ENCODE results near the gene TMED7. TPM values are rescaled to one million over a fixed set of nuclear protein-coding genes. Genes with fewer than 3 reads are reported as not detected.

The TMED7 gene
- total RNA-seq, 1 donor from 2014 or later = 69.6 TPM

GRCh38 chr5:115585265-115585664, 40.6 kb downstream of the TMED7 start:
- Mint-ChIP-seq H3K4me1 (ENCODE audit: low read depth) (no peaks in the 10 kb centered on the region), H3K36me3 (ENCODE audit: insufficient read depth) (no peaks in the 10 kb centered on the region), H3K4me3 (ENCODE audit: low read depth) (no peak overlapping the region), H3K27me3 (peaks cover 2% of the 10 kb centered on the region), H3K9me3 (ENCODE audit: low read depth) (no peaks in the 10 kb centered on the region), H3K27ac (no peak overlapping the region)
- no peak for DNase-seq (ENCODE audit: low spot score, unreplicated experiment)
- no peak for TF ChIP-seq CTCF (IDR thresholded peaks at IDR 0.05; ENCODE audit: unreplicated experiment)

GRCh38 chr5:115584501-115584900, 41.3 kb downstream of the TMED7 start:
- Mint-ChIP-seq H3K4me3 (ENCODE audit: low read depth) (no peak overlapping the region), H3K27me3 (peaks cover 2% of the 10 kb centered on the region), H3K4me1 (ENCODE audit: low read depth) (no peaks in the 10 kb centered on the region), H3K9me3 (ENCODE audit: low read depth) (no peaks in the 10 kb centered on the region), H3K27ac (no peak overlapping the region), H3K36me3 (ENCODE audit: insufficient read depth) (no peaks in the 10 kb centered on the region)
- DNase-seq (ENCODE audit: low spot score, unreplicated experiment) = no peak
- TF ChIP-seq CTCF (IDR thresholded peaks at IDR 0.05; ENCODE audit: unreplicated experiment) = no peak

- no peak for TF ChIP-seq CTCF (IDR thresholded peaks at IDR 0.05; ENCODE audit: unreplicated experiment)
- H3K36me3 Mint-ChIP-seq (ENCODE audit: insufficient read depth) = no peaks in the 10 kb centered on the region
- DNase-seq (ENCODE audit: low spot score, unreplicated experiment) = no peak
- H3K9me3 Mint-ChIP-seq (ENCODE audit: low read depth) = no peaks in the 10 kb centered on the region
- H3K27me3 Mint-ChIP-seq = peaks cover 2% of the 10 kb centered on the region
- no peaks in the 10 kb centered on the region for H3K4me1 Mint-ChIP-seq (ENCODE audit: low read depth)
- no peak overlapping the region for H3K4me3 Mint-ChIP-seq (ENCODE audit: low read depth)
- no peak overlapping the region for H3K27ac Mint-ChIP-seq
Observed at GRCh38 chr5:115583474-115583873, 42.4 kb downstream of the TMED7 start.

- Mint-ChIP-seq H3K36me3 (ENCODE audit: insufficient read depth) (no peaks in the 10 kb centered on the region), H3K4me1 (ENCODE audit: low read depth) (no peaks in the 10 kb centered on the region), H3K27me3 (peaks cover 7% of the 10 kb centered on the region), H3K4me3 (ENCODE audit: low read depth) (no peak overlapping the region), H3K27ac (no peak overlapping the region), H3K9me3 (ENCODE audit: low read depth) (no peaks in the 10 kb centered on the region)
- no peak for DNase-seq (ENCODE audit: low spot score, unreplicated experiment)
- no peak for TF ChIP-seq CTCF (IDR thresholded peaks at IDR 0.05; ENCODE audit: unreplicated experiment)
Observed at GRCh38 chr5:115580941-115581340, 44.9 kb downstream of the TMED7 start.

- no peaks in the 10 kb centered on the region for H3K36me3 Mint-ChIP-seq (ENCODE audit: insufficient read depth)
- H3K4me3 Mint-ChIP-seq (ENCODE audit: low read depth) = no peak overlapping the region
- DNase-seq (ENCODE audit: low spot score, unreplicated experiment) = no peak
- no peaks in the 10 kb centered on the region for H3K9me3 Mint-ChIP-seq (ENCODE audit: low read depth)
- no peak overlapping the region for H3K27ac Mint-ChIP-seq
- H3K27me3 Mint-ChIP-seq = peaks cover 7% of the 10 kb centered on the region
- no peak for TF ChIP-seq CTCF (IDR thresholded peaks at IDR 0.05; ENCODE audit: unreplicated experiment)
- no peaks in the 10 kb centered on the region for H3K4me1 Mint-ChIP-seq (ENCODE audit: low read depth)
Observed at GRCh38 chr5:115579747-115580173, 46.1 kb downstream of the TMED7 start.

Measured in progenitor cell of endocrine pancreas (in vitro differentiated cells).